HG02759 (cell line): ENCODE measurements around the gene ARHGEF4.

Source experiments
- ATAC-seq: cut with Tn5 transposase; IDR thresholded peaks from one replicate; pipeline ENCODE4 v1.9.1; 2021; ENCODE audit warnings: mild to moderate bottlenecking, moderate library complexity; ENCODE audit not compliant: unreplicated experiment

Gene ARHGEF4, protein sequence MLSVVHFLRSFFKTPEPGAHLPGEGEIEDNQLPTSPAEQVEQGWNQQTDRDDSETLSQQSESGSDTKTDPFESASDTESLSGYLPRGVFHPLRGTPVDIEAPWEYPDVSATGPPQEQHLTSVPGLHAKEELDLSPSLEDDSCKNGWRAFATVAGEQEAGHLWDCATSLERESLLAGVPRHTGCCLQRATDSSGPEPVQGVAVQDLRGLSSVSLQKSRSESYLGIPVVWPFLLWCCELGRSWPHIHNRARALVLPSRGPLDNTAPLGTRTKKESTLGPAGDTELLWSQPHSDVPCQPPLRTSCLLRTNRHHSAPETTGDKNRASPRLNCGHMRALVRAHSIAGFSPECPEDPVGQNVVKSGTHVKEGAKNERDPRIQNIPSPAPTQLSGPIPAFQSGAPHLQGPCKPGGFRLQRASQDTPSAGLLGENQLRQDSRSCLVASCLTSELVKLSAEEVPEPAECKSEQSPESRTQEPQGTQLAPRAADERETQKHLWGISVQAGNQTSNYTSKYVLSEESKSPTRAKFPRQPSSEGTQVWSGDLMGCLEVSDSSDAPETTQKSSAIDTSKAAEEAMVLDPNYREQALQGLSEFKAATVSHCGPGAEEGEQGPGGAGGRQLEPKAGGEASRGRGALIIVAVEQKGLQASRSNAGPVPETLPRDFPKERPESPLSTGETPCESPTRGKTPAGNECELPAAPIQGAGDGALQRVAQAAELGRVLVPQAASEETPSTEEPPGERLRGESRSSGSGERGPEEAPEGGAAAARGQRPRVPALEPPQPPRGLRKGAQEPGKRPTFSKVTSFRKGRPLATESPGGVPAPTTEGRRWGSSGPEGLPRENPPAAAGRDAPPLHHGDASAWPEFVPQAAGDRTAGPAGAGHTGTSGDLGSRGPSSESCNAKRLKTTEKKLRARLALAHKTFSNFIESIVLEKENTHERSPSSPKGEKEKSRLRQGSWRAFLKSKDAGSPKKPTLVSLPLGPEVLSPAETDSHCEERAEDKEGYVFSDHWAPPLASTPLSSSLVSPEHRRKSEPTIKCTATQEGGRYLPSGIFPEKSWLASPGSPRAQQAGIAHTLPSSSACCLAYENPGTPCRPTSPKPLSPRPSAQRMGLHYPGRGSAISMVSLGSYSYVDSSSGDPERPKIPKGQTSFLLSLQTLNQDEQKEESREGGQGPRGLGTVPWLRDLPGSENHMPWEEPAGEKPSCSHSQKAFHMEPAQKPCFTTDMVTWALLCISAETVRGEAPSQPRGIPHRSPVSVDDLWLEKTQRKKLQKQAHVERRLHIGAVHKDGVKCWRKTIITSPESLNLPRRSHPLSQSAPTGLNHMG (N-terminal part only)

DNA sequence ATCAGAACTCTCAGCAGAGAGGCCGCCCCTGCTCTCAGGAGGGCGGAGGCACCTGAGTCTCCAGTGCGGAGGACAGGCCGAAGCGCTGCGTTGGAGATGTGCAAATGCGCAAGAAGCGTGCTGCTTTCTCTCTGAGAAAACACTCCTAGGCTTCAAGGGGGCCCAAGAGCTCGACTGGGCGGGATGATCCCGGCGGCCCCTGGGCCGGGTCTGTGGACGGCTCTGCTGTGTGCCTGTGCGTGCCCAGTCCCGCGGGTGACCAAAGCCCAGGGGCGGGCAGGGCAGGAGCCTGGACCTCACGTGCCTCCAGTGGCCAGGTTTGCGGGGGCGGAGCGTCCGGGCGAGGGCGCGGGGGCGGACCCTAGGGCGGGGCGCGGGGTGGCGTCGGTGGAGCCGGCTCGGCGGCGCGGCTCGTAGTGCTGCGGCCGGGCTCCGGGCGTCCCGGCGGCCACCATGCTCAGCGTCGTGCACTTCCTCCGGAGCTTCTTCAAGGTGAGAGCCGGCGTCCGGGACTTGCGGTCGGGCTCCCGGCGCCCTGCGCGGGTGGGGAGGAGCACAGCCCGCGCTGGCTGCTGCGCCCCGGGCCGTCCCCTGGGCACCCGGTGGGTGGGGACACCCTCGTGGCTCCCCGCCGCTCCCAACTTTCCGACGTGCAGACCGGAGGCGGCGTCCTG lies at the start of gene ARHGEF4:
TSS of gene ARHGEF4 (plus strand) at position 414 of the 674 bp plus-strand sequence. CDS start at position 454, 40 bp downstream.
- peak; percentile 62 for ATAC-seq

DNA sequence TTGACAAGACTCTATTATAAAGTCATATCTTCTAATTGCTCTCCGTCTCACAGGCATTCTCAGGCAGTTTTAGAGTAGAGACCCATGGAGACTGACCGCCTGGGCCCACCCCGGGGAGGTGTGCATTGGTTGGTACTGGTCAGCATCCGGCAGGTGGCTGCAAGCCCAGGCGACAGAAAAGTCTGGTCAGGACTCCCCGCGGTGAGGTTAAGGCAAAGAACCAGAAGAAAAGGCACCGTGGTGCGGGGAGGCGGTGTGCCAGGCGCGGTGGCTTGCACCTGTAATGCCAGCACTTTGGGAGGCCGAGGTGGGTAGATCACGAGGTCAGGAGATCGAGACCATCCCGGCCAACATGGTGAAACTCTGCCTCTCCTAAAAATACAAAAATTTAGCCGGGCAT lies 48.9 kb upstream of the ARHGEF4 start:
- no peak for ATAC-seq

DNA sequence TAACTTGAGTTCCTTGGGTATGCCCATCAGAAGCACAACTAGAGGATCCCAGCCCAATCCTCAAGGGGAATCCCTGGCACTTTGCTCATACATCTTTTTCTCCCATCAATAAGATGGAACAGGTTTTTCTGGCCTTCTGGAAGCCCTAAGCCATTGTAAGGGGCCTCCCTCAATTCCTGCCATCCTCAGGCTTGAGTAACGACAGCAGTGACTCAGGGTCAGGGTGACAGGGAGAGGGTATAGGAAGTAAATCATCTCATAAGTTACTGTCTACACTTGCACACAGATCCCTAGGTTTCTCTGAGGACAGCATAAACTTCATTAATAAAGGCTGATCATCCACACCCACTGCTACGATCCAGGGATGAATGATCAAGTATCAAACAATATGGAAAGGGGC lies 46.4 kb upstream of the ARHGEF4 start:
- no peak for ATAC-seq

DNA sequence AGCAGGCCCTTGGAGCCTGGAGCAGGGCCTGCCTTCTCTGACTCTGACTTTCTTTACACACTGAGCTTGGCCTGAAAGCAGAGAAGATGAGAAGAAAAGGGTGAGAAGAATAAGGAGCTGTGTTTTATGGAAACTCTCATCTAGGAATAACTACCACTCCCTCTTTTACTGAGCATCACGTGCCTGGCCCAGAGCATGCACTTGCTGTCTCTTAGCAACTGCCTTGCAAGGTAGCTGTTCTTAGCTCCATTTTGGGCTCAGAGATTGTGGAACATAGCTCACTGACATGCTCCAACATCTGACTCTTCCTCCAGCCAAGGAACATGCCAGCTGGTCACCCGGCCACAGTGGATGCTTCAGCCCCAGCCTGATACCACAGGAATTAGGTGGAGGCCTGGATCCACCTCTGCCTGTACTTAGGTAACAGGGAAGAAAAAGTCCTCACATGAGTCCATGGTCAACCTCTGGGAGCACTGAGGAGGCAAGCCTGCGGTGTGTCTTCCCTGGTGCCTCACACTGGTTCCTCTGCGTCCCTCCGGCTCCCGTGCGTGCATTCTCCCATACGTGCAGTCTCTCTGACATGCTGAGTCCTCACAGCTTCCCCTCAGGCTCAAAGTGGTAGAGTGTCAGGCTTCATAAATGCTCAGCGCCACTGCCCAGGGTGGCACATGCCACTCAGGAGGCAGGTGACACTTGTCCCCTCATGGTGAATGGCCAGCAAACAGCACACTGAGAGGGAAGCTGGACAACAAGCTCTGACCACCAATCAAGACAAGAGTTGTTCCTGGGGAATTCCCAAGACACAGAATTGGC lies 45.7 kb upstream of the ARHGEF4 start:
- ATAC-seq = no peak

DNA sequence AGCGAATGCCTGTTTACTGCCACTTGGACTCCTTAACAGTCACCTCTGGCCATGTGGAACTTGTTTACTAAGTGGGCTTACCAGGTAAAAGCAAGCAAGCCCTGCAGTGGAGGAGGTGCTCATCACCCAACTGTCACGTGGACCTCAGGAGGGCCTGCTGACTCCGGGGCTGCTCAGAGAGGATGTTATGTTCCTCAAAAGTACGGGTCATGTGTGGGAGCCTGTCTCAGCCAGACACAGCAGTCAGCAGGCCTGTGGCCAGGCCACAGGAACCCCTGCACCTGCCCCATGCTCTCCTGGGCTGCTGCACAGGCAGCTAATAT lies 45.1 kb upstream of the ARHGEF4 start:
- ATAC-seq = no peak

DNA sequence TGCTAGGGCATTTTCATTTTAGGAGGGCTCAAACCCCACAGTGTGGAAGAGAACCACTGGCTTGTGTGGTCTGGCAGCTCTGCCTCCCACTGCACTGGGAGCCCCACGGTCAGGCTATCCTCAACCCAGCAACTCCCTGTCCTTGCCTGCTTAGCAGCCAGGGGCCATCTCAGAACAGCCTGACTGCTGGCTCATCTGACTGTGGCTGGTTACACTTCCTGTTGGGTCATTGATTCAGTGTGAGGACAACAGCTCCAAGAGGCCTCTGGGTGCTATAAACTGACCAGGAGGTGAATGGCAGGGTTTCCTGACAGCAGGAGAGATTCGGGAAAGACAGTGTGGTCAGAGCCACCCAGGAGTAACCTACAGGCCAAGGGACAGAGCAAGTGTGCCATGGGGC lies 41.3 kb upstream of the ARHGEF4 start:
- ATAC-seq = no peak

DNA sequence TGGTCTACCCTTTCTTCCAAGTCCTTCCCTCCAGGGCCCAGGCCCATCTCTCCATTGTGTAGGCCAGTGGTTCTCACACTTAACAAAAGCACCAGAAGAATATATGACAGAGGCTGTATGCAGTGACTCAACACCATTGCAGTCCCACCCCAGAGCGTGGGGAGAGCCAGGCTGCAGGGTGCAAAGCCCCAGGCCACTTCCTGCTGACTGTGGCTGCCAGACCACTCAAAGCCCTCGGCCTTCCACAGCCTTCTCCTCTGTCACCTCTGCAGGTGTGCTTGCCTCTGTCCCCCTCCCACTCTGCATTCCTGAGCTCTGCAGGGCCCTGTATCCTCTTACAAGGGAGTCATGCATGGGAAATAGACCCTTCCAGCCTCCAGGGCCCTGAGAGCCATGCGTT lies 40.4 kb upstream of the ARHGEF4 start:
- no peak for ATAC-seq

DNA sequence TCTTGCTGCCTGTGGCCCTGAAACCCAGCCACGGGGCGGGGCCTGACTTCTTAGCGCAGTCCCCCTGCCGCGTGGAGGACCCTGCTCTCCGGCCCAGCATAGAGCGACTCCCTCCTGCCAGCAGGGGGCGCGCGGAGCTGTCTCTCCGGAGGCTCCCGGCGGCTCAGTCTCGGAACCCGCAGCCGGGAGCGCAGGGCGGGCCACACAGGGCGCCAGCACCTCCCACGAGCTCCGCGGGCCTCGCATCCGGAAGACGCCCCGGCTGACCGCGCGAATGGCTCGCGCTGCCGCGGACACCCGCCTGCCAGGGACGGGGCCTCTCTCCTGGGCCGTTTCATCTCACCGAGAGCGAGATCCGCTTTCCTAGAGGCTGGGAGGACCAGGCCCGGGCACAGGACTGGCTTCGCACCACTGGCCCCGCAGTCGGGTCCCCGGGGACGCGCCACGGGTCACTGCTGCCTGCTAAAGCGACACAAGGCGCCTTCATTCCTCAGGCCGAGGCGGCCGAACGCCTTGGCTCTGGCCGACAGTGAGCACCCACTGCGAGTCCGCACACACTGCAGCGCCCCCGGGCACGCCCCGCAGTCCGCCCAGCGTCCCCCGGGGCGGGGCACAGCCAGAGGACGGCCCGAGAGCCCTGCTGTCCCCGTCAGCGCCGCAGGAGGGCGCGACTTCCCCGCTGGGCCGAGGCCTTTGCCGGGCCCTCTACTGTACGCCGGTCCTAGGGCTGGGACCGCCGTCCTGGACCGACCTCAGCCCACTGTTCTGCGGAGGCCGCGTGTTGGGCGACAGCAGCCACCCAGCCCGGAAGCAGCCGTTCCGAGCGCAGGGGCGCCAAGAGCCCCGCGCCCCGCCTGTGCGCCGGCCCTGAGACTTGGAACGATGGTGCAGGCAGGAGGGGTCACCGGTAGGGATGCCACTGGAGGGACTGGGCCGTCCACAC lies 39.0 kb upstream of the ARHGEF4 start:
- peak; percentile 93 for ATAC-seq

DNA sequence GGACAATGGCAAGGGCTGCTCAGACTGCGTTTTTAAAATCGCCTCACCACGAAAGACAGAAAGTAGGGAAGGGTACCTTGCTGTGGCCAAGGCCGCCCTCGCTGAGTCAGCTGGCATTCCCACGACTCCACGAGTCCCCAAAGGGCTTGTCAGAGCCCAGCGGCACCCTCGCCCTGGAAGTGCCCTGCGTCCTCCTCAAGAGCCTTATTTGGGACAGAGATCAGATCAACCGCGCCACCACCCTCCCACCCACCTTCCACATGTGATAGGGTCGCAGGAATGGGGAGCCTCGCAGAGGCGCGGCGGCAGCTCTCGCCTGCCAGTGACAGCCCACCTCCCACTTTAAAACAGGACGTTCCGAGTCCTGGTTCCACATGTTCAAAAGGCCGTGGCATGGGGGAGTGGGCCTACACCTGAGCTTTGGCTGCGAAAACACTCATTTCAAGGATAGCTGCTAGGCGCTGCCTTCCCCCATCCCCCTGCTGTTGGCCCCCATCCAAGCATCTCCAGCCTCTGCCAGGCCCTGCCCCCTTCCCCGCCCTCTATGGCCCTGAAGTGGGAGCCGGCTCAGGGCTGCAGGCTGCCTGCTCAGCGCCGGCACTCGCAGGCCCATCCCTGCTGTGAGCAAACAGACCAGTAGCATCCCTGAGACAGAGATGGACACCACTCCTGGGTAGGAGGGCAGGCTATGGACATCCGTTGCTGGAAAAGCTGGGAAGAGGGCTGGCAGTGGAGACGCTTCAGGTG lies 38.1 kb upstream of the ARHGEF4 start:
- ATAC-seq = no peak

DNA sequence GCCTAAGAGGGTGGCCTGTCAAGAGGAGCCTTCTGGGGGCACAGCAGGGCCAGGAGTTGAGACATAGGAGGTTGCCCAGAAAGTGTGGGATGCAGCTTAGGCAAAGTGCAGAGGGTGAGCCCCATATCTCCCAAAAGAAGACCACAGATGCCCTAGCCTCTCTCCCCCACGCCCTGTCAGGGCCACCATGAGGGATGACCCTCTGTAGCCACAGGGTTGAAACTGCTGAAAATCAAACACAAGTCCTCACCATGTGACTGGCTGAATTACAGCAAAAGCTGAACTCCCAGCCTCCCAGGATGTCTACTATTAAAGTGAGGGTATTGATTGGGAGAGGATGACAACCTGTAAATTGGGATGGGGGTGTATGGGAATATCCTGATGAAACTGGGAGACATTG lies 37.4 kb upstream of the ARHGEF4 start:
- ATAC-seq = no peak

DNA sequence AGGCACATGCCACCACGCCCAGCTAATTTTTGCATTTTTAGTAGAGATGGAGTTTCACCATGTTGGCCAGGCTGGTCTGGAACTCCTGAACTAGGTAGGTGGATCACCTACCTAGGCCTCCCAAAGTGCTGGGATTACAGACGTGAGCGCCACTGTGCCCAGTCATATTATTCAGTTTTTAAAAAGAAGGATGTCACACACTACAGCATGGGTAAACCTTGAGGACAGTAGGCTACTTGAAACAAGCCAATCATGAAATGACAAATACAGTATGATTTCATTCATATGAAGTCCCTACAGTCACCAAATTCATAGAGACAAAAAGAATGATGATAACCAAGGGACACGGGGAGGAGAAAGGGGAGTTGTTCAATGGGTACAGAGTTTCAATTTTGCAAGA lies 31.1 kb upstream of the ARHGEF4 start:
- no peak for ATAC-seq

DNA sequence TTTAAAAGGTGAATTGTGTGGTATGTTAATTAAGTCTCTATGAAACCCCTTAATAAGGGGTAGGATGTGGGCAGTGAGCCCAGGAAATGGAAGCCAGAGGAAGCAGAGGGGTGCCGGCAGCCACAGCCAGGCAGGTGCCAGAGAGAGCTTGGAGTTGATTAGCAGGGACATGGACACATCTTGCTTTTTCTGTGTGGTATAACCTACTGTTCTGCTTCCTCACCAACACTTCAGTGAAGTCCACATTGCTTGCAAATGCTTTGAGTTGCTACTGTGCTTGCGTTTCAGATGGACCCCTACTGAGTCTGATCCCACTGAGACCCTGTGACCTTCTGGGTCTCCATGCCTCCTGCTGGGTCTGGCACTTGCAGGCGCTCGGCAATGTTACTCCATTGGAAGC lies 30.3 kb upstream of the ARHGEF4 start:
- no peak for ATAC-seq

DNA sequence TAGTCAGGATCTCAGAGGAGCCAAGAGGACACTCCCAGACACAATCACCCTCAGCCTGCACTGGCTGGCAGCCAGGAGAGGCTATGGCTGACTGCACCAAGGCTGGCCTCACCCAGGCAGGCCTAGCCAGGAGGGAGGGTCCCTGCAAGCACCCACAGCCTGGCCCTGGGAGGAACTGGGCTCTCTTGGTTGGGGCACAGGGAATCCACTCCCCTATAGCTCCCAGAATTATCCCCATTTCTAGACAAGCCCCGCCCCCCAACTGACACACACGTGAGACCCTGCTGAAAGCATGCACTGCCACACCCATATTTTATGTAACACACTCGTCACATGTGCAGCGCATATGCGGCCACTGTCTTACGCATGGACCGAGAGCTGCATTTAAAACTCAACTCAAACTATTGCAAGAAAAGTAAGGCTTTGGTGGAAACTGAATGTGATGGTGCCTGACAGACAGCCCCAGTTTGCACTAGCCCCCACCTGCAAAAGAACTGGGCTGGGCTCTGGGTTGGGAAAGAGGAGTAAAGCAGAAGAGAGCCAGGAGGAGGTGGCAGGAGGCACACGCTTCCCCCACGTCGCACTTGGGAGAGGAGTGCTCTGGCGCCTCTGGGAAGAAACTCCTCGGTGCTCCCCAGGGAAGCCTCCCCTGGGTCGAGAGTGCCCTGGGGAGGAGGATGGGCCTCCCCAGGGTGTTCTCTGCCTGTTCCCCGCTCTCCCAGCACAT lies 28.9 kb upstream of the ARHGEF4 start:
- ATAC-seq = no peak

DNA sequence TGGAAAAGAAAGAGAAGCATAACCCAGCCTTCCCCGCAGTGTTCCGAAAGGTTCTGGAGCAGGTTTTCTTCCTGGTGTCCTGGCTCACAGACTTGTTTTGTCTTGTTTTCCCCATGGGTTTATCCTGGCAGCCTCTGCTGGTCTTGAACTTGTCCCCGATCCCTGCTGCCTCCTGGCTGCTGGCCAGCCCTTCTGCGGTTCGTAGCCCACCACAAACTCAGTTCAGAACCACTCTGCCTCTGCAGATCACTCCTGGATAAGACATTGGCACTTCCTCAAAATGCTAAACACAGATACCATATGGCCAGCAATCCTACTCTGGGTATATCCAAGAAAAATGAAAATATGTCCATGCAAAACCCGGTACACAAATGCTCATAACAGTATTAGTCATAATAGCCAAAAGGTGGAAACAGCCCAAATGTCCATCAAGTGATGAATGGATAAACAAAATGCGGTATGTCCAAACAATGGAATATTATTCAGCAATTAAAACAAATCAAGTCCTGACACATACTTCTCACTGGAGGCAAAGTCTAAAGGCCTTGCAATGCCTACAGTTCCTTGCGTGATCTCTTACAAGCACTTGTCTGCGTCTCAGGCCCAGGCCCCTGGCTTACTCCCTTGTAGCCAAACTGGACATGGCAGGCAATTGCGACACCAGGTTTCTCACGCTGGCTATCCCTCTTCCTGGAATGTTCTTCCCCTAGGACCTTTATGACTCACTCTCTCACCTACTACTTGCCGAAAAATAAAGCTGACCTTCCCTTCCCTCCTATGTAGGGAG lies 28.0 kb upstream of the ARHGEF4 start:
- no peak for ATAC-seq

DNA sequence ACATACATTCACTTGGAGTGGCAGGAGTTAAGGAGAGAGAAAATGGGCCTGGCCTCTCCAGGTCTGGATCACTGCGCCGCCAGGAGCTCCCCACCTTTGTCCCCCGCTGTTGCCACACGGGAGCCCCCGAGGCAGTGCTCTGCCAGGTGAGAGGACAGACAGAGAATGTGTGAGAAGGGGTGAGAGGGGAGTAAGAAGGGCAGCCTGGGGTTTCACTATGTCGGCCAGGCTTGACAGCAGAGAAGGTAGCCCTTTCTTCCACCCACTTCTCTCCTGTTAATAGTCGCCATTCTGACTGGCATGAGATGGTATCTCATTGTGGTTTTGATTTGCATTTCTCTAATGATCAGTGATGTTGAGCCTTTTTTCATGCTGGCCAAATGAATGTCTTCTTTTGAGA lies 26.2 kb upstream of the ARHGEF4 start:
- ATAC-seq = no peak

DNA sequence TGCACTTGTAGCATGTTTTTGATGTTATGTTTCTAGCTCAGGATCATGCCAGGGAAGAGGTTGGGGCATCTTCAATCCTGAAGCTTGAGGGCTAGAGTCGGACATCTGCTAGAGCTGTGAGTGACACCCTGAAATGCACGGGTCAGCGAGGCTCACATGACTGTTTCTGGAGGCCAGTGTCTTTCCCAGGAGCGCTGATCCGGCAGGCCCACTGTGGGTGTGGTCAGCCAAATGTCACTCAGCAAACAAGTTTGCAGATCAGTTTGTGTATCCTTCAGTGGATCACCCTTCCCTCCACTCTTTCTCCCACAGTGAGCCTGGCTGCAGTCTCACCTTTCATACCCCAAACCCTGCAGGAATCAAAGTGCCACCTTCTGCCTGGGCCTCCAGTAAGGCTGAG lies 23.0 kb upstream of the ARHGEF4 start:
- ATAC-seq = no peak
